GM12874 (cell line): ENCODE measurements around the gene SLC25A18.

Source experiments
- CTCF ChIP-seq: IDR thresholded peaks from 2 replicates; pipeline ENCODE4 v1.5.1; 2011; ENCODE audit warnings: low read depth, mild to moderate bottlenecking, control low read depth, low read length, moderate library complexity; ENCODE audit not compliant: insufficient read depth

Gene SLC25A18

GRCh38 chr22:17633217-17633997 lies 70.1 kb downstream of the SLC25A18 start:
- TF ChIP-seq CTCF: no peak

GRCh38 chr22:17633998-17634323 lies 70.7 kb downstream of the SLC25A18 start:
- no peak for TF ChIP-seq CTCF

GRCh38 chr22:17634696-17635095 lies 71.4 kb downstream of the SLC25A18 start:
- no peak for TF ChIP-seq CTCF

GRCh38 chr22:17637490-17638181 lies 74.3 kb downstream of the SLC25A18 start:
- TF ChIP-seq CTCF: no peak

- no peak for TF ChIP-seq CTCF
Observed at GRCh38 chr22:17638182-17638431, 74.8 kb downstream of the SLC25A18 start.

- no peak for TF ChIP-seq CTCF
Observed at GRCh38 chr22:17638432-17639246, 75.3 kb downstream of the SLC25A18 start, which contains the start of gene BCL2L13. Gene BCL2L13 (plus strand): TSS chr22:17638757. CDS start chr22:17655712, 16,955 bp downstream.

GRCh38 chr22:17639247-17639741 lies 76.0 kb downstream of the SLC25A18 start:
- TF ChIP-seq CTCF: no peak
